KOPT-K1 (cell line): ENCODE data around the gene HES6.

Experiments used
- H3K27ac ChIP-seq: fragments of 200-600 bp; sonication (generic); 2 replicates; pipeline ENCODE4 v1.5.1; 2016; ENCODE audit warnings: antibody characterized with exemption, mild to moderate bottlenecking, low read depth, low read length; ENCODE audit not compliant: poor library complexity, severe bottlenecking
- H3K36me3 ChIP-seq: fragments of 200-600 bp; sonication (generic); 2 replicates; pipeline ENCODE4 v1.5.1; 2017; ENCODE audit warnings: antibody characterized with exemption, mild to moderate bottlenecking, low read length, moderate library complexity; ENCODE audit not compliant: insufficient read depth
- H3K9me3 ChIP-seq: fragments of 200-600 bp; sonication (generic); 2 replicates; pipeline ENCODE4 v1.5.1; 2017; ENCODE audit warnings: antibody characterized with exemption, low read length, mild to moderate bottlenecking; ENCODE audit not compliant: insufficient read depth, poor library complexity, severe bottlenecking

Gene HES6

DNA sequence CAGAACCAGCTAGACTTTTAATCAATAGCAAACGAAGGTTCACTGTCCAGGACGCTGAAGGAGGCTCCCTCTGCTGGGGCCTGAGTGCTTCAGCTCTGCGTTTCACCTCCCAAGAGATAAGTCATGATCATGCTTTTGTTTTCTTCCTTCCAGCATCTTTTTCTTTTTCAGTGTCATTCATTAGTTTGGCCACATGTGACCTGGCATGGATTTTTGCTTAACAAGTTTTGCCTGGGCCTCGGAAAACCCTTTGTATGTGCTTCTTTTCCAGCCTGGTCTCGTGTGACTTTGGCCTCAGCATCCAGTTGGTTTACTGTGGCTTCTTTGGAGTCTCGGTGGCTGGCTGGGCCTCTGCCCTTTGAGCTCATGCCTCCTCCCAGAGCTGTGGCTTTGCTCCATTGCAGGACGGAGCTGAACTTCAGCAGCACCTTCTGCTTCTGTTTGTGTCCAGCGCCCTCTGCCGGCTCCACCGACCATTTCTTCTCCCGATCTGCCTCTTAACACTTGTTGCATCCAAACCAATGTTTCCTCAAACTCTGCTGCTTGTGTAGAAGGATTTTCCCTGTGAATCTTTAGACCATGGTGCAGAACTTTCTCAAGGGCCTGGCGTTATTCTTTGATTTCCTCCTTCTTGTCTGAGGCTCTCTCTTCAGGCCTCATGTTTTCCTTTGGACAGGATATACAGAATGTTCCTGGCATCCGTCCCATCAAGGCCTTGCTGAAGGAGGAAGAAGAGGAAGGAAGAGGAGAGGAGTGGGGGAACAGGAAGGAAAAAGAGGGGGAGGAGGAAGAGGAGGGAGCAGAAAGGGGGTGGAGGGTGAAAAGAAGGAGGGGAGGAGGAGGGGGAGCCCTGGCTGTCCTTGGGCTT is 23.6 kb upstream of the HES6 start:
- Histone ChIP-seq H3K9me3 (no peaks in the 10 kb centered on the region), H3K36me3 (peaks cover 75% of the 10 kb centered on the region), H3K27ac (no peak overlapping the region)

DNA sequence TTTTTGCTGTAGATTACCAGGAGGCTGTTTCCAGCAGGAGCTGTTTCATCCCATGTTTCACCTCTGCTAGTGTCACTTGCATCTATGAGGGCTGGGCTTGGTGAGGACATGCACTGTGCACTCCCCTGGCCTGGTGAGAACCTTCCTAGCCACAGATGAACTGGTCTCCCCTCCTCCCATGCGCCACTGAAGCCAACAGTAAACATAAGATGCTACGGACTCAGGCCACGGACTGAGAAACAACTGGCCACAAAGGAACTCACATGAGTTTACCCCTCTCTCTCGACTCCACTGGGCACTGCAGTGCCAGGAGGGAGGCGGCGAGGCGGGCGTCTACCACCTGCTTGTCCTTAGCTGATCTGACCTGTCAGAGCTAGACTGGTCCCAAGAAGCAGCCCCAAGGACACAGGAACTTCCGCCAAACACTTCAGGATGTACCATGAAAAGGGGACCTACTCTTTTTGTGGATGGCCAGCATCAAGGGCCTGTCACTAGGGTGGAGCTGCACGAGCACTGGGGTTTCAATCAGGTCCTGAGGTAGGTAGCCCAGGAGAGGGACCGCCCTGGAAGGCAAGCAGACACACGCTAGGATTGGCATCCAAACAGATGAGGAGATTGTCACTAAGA is 22.8 kb upstream of the HES6 start:
- Histone ChIP-seq H3K9me3 (no peaks in the 10 kb centered on the region), H3K36me3 (peaks cover 75% of the 10 kb centered on the region), H3K27ac (no peak overlapping the region)

DNA sequence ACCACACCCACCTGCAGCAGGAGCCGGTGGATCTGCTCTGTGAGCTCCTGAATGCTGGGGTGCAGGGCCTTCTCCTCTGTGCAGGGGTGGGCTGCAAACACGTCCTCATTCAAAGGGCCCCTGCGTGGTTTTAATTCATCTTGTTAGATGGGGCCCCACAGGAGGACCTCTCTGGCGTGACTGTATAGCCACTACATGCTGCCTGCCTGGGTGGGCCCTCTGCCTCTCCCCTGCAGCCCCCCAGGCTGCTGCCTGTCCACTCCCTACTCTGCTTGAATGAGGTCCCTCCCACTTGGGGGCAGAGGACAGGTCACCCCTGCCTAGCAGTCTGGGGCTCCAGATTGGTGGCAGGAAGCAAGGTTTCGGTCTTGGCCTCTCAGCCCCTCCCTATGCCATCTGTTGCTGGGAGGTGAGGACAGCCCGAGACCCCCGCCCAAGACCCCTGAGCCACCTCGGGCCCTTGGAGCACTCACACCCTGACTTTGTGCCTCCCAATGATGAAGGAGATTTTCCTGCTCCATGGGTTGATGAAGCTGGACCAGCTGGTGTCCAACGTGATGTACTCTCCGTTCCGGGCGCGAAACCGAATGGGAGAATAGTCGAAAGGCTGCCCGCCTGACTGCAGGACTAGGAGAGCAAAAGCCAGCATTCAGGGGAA is 22.0 kb upstream of the HES6 start:
- Histone ChIP-seq H3K27ac (no peak overlapping the region), H3K9me3 (no peaks in the 10 kb centered on the region), H3K36me3 (peaks cover 76% of the 10 kb centered on the region)

DNA sequence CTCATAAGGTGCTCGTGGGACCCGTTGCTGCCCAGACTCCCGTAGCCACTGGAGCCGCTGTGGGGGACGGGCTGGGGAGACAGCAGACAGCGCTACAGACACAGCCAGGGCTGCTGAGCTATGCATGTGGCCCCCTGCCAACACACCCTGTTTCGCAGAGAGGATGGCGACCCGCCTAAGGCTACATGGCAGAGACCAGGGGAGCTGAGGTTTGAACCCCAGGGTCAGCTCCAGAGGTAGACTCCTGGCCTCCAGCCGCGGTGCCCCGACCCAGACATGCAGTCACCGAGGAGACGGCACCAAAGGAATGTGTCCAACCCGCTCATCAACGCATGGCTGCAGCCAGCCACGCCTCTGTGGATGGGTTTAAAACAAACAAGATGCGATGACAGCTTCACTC is 21.0 kb upstream of the HES6 start:
- Histone ChIP-seq H3K27ac (no peak overlapping the region), H3K36me3 (peaks cover 80% of the 10 kb centered on the region), H3K9me3 (no peaks in the 10 kb centered on the region)

DNA sequence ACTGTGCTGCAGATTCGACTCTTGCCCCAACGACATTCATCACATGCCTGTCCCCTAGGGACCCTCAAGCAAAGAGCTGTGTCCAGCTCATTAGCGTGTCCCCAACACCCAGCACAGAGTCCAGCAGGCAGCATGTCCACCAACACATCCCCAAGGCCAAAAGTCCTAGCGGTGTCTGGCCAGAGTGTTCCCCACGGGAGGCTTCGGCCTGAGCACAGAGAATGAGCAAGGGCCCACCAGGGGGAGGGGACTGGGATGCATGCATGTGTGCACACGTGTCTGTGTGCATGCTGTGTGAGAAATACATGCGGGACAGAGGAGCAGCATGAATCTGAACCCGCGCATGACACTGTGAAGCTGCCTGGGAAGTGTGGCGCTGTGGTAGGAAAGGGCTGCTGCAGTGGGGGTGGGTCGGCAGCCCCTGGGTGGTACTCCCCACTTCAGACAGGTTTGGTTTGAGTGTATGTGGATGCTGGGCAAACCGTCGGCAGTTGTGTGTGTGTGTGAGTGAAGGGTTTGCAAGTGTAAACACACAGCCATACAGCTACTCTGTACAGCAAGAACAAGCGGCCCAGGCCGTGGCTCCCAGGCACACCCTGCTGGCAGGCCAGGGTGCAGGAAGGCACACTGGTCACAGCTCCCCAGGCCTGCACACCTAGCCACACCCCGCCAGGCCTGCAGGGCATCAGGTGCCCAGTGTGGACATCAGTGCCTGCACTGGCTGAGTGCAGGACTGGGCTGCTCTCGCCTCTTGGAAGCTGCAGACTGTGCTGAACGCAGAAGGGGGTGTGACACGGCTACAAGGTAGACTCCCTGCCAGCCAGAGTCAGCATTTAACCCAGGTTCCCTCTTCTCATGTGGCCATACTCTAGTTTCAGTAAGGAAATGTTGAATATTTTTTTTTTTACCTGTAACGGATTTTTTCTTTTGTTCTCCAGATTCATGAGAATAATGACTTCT is 19.5 kb upstream of the HES6 start:
- H3K9me3 ChIP-seq = no peaks in the 10 kb centered on the region
- peaks cover 82% of the 10 kb centered on the region for H3K36me3 ChIP-seq
- H3K27ac ChIP-seq = no peak overlapping the region

DNA sequence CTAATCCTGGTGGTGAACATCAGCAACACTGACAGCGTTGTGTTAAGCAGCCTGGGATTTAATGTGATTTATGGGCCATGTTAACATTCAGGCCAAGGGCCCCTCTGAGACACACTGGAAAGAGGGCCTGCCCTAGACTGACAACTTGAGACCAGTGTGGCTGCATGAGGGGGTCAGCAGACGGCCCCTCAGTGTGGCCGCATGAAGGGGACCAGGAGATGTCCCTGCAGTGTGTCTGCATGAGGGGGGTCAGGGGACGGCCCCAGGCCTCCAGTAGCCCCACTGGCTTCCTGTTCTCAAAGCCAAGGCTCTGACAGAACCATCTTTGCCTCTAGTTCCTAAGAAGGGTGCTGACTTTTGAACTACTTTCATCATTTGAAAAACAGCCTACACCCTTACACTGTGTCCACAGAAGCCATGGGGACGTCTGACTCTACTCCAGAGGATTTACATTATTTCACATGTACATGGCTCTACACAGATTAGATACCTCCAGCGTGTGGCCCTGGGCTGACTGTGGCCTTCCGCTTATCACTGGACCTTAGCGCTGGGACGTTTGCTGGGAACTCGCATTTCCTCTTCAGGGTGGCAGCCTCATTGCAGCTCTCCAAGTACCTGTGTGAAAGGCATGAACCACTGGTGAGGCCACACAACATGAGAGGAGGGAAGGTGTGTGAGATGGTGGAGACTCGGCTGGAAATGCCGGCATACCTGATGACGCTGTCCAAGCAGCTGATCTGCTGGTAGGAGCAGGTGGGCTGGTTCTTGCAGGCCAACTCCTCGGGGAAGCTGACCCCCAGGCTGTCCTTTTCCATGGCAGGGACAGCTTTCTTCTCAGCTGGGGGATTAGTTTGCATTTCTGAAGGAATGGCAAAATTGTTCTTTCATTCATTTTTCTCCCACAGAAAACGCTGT is 18.2 kb upstream of the HES6 start:
- H3K36me3 ChIP-seq = peaks cover 88% of the 10 kb centered on the region
- H3K9me3 ChIP-seq = no peaks in the 10 kb centered on the region
- H3K27ac ChIP-seq = no peak overlapping the region

DNA sequence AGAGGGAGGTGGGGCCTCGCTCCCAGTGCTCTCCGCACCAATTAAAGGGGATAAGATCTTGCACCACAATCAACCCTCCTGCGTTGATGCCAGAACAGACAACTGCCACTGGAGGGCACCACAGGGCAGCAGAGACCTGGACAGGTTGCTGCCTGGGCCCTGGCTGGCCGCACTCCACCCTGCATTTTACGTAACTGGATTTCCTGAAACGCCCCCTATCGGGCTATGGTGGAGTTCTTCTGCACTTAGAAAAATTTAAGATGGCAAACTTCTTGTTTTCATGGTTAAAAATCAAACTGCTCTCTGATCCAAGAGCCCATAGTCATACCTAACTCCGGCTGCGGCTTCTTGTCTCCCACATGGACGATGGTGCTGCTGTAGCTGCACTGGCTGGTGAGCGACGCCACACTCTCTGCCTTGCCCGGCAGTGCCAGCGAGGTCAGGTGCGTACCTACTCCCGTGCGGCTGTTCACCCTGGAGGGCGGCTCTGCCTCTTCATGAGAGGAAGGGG is 16.8 kb upstream of the HES6 start:
- H3K27ac ChIP-seq = no peak overlapping the region
- peaks cover 88% of the 10 kb centered on the region for H3K36me3 ChIP-seq
- H3K9me3 ChIP-seq = no peaks in the 10 kb centered on the region

DNA sequence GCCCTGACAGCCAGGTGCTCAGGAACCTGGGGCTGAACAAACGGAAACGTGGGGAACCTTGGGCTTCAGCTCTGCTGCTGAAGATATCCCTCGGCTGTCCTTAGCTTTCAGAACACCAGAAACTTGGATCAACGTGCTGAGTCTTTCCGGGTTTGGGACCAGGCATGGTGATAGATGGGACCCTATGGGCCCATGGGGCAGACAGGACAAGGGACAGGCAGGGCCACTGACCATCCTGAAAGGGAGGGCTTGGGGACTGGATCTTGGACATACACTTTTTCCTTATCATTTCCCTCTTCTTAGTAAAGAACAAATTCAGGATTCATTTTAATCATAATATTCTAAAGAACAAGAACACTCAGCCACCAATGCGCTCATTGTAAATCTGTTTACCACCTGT is 16.3 kb upstream of the HES6 start:
- Histone ChIP-seq H3K9me3 (no peaks in the 10 kb centered on the region), H3K27ac (no peak overlapping the region), H3K36me3 (peaks cover 88% of the 10 kb centered on the region)

DNA sequence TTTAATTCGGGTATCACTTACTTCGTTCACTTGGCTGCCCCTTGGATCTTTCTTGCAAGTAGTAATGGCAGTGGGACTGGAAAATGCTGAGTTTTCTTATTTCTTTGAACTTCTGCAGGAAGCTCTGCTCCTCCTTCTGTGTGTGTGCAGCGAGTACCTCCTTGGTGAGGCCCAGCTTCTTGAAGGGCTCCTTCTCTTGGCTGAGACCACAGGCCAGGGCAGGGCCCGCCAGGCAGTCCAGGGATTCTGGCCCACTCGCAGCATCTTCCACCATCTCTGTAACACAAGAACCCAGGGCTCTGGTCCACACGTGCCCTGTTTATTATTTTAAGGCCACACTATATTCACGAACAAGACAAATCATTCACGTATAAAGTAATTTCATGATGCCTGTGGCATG is 15.8 kb upstream of the HES6 start:
- no peak overlapping the region for H3K27ac ChIP-seq
- no peaks in the 10 kb centered on the region for H3K9me3 ChIP-seq
- peaks cover 88% of the 10 kb centered on the region for H3K36me3 ChIP-seq

DNA sequence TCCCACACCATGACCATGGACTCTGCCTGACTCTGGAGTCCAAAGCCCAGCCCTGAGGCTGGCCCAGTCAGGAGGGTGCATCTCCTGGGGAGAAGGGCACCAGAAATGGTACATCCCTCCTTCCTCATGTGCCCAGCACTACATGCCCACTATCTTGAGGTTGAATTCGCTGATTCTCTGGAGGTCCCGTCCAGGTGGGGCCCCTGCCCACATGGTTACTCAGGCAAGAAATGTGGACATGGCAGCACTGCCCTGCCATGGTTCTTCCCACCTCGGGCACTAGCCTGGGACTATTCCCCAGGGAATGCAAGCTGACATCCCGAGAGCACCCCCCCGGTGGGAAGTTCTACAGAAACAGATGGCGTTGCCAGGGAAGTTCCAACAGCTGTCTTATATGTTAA is 15.3 kb upstream of the HES6 start:
- no peak overlapping the region for H3K27ac ChIP-seq
- H3K9me3 ChIP-seq = no peaks in the 10 kb centered on the region
- peaks cover 93% of the 10 kb centered on the region for H3K36me3 ChIP-seq

DNA sequence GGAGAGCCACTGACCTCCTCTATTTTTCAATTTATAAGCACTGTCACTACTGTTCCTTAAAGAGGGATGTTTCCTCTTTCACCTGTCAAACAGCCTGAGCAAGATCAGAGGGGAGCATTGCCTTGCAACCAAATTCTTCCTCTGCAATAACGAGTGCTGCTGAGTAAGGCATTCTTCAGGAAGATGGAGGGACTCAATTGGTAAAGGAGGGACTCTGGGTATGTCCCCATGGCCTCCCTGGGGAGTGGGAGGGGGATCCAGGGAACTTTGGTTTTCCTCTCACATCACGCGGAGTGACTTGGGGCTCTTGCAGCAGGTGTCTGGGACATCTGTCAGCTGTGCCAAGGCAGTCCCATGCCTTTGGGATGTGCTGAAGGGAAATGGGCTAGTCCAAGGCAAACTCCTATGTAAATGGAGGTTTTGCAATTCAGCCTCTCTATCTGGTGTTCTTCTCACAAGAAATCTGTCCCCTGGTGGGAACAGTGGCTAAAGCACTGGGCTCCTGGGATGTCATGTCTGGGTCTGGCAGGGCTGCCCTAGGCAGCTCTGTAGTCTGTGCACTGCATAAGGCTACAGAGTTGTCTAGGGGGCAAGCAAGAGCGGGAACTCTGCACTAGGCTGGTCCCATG is 14.4 kb upstream of the HES6 start:
- H3K36me3 ChIP-seq = peaks cover 97% of the 10 kb centered on the region
- no peak overlapping the region for H3K27ac ChIP-seq
- no peaks in the 10 kb centered on the region for H3K9me3 ChIP-seq

DNA sequence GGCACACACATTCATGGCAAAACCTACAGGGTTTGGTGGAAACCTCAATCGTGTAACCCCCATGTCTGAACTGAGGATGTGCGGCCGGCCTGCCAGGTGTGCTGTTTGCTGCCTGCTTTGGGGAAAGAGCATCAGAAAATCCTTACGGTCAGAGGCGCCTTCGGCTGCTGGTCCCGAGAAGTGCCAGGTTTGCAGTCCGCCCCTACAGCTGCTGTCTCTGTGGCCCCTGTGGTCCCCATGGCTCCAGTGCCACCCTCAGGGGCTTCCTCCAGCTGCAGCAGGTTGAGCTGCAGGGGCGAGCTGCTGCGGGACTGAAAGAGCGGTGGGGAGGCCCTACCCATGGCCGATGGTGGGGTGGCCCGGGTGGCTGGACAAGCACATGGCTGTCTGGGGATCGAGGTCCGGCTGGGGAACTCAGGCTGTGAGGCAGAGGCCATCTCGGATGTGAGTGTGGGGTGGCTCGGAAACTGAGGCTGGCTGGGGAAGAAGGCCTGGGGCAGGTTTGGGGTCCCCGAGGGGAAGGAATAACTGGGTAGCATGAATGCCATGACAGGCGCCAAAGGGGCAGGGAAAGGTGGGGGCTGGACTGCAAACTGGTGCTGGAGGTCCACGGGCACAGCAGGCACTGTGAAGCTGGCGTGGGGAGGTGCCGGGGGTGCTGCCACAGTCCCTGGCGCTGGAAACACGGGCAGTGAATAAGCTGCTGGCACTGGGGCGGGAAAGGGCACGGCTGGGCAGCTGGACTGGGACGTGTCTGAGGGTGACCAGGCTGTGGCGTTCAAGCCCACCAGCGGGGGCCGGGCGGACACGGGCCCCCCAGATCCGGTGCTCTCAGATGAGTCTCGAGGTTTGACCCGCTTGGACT is 13.2 kb upstream of the HES6 start:
- Histone ChIP-seq H3K27ac (no peak overlapping the region), H3K9me3 (no peaks in the 10 kb centered on the region), H3K36me3 (peaks cover 89% of the 10 kb centered on the region)

DNA sequence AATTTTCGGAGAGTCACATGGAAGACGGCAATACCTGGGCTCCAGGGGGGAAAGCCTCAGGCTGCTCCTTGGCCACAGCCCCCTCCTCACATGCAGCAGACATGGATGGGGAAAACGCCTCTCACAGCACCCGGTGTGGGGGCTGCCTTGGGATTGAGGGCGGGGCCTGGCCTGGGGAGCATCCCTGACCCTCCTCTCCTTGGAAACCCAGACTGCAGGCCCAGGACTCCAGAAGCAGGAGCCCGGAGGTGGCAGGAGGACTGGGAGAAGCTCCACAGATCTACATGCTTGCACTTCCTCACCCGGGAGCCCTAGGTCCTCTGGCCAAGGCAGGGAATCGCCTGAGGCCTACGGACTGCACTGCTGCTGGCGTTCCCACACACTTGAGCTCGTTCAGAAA is 12.1 kb upstream of the HES6 start:
- H3K36me3 ChIP-seq = peaks cover 89% of the 10 kb centered on the region
- no peaks in the 10 kb centered on the region for H3K9me3 ChIP-seq

More for the DNA sequence above, 12.1 kb upstream of the HES6 start:
- H3K27ac ChIP-seq = no peak overlapping the region
